Loucy (cell line): ENCODE measurements around the gene C9.

ENCODE experiments used
- H2AFZ ChIP-seq: fragments of 200-600 bp; sonication (generic); 2 replicates; pipeline ENCODE4 v1.6.0; 2016; ENCODE audit warnings: antibody characterized with exemption, mild to moderate bottlenecking, low read length, moderate library complexity
- H3F3A ChIP-seq: fragments of 200-600 bp; 2 replicates; pipeline ENCODE4 v1.6.0; 2016; ENCODE audit warnings: antibody characterized with exemption, low read depth, mild to moderate bottlenecking
- H3K27me3 ChIP-seq: fragments of 200-600 bp; sonication (generic); 2 replicates; pipeline ENCODE4 v1.6.1; 2014; ENCODE audit warnings: low read length, mild to moderate bottlenecking; ENCODE audit not compliant: insufficient read depth, poor library complexity, severe bottlenecking
- H3K36me3 ChIP-seq: fragments of 200-600 bp; sonication (generic); 2 replicates; pipeline ENCODE4 v1.6.1; 2016; ENCODE audit warnings: low read length; ENCODE audit not compliant: insufficient read depth
- H3K4me1 ChIP-seq: fragments of 200-600 bp; sonication (generic); 2 replicates; pipeline ENCODE4 v1.5.1; 2014; ENCODE audit warnings: low read length, mild to moderate bottlenecking; ENCODE audit not compliant: insufficient read depth, poor library complexity, severe bottlenecking
- H3K4me2 ChIP-seq: fragments of 200-600 bp; sonication (generic); 2 replicates; pipeline ENCODE4 v1.6.0; 2014; ENCODE audit warnings: antibody characterized with exemption, low read length, low read depth, mild to moderate bottlenecking; ENCODE audit not compliant: poor library complexity, severe bottlenecking
- H3K4me3 ChIP-seq: fragments of 200-600 bp; sonication (generic); 2 replicates; pipeline ENCODE4 v1.5.1; 2014; ENCODE audit warnings: low read length, mild to moderate bottlenecking, mixed read lengths; ENCODE audit not compliant: poor library complexity, severe bottlenecking
- H3K79me2 ChIP-seq: fragments of 200-600 bp; sonication (generic); 2 replicates; pipeline ENCODE4 v1.6.1; 2014; ENCODE audit warnings: low read length; ENCODE audit not compliant: insufficient read depth
- H3K9ac ChIP-seq: fragments of 200-600 bp; sonication (generic); 2 replicates; pipeline ENCODE4 v1.6.0; 2014; ENCODE audit warnings: mild to moderate bottlenecking, low read depth, low read length, moderate library complexity; ENCODE audit not compliant: poor library complexity, severe bottlenecking
- H3K9me2 ChIP-seq: fragments of 200-600 bp; sonication (generic); replicated peaks from 2 replicates; pipeline ENCODE4 v1.6.1; 2016; ENCODE audit warnings: low read depth, low read length, mixed read lengths
- H3K9me3 ChIP-seq: fragments of 200-600 bp; sonication (generic); 2 replicates; pipeline ENCODE4 v1.6.1; 2014; ENCODE audit warnings: mild to moderate bottlenecking, antibody characterized with exemption, low read length, low read depth; ENCODE audit not compliant: insufficient read depth
- H4K20me1 ChIP-seq: fragments of 200-600 bp; sonication (generic); 2 replicates; pipeline ENCODE4 v1.6.0; 2014; ENCODE audit warnings: antibody characterized with exemption, low read length, mild to moderate bottlenecking; ENCODE audit not compliant: insufficient read depth, poor library complexity, severe bottlenecking
- CTCF ChIP-seq: fragments of 200-600 bp; sonication (generic); conservative IDR thresholded peaks from 2 replicates; pipeline ENCODE4 v1.5.1; 2014; ENCODE audit warnings: mild to moderate bottlenecking, antibody characterized with exemption, low read length
- EZH2phosphoT487 ChIP-seq: fragments of 200-600 bp; IDR thresholded peaks from 2 replicates; pipeline ENCODE4 v1.6.1; 2018; ENCODE audit warnings: antibody characterized with exemption, mild to moderate bottlenecking, moderate library complexity, borderline replicate concordance

C9 gene

DNA sequence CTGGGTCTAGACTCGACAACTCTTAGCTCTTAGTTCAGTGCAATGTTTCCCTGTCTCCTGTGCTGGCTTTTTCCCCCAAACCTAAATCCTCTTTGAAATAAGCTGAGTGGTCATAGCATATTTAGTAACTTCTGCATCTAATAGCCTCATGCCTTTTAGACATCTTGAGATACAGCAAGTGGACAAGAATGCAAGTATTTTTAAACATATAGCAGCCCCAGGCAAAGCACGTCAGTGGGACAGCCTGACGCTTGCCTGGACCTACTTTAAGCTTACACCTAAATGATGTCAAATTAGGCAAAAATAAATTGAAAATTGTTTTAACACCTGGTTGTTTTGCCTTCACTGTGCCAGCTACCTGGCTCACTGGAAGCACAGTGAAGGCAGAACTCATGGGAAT lies 8.0 kb downstream of the C9 start:
- H3K9ac ChIP-seq = no peak overlapping the region
- H3K9me3 ChIP-seq = 0 out of 2 replicates have a peak, but pooled peaks cover 7% of the 10 kb centered on the region
- H3F3A ChIP-seq = no peaks in the 10 kb centered on the region

GRCh38 chr5:39355324-39355723 lies 9.0 kb downstream of the C9 start:
- no peak overlapping the region for H2AFZ ChIP-seq
- H4K20me1 ChIP-seq = no peaks in the 10 kb centered on the region
- no peak overlapping the region for H3K9ac ChIP-seq
- no peaks in the 10 kb centered on the region for H3K27me3 ChIP-seq
- no peaks in the 10 kb centered on the region for H3K36me3 ChIP-seq
- H3F3A ChIP-seq = no peaks in the 10 kb centered on the region
- H3K9me3 ChIP-seq = 0 out of 2 replicates have a peak, but pooled peaks cover 14% of the 10 kb centered on the region
- no peak overlapping the region for H3K4me2 ChIP-seq
- no peaks in the 10 kb centered on the region for H3K79me2 ChIP-seq
- no peak overlapping the region for H3K4me3 ChIP-seq
- no peaks in the 10 kb centered on the region for H3K9me2 ChIP-seq
- H3K4me1 ChIP-seq = no peaks in the 10 kb centered on the region
- TF ChIP-seq CTCF = no peak

More for the DNA sequence above, 8.0 kb downstream of the C9 start:
- TF ChIP-seq EZH2phosphoT487 = no peak
- no peak for TF ChIP-seq CTCF
- Histone ChIP-seq H3K4me1 (no peaks in the 10 kb centered on the region), H3K4me2 (no peak overlapping the region), H3K36me3 (no peaks in the 10 kb centered on the region), H2AFZ (no peak overlapping the region), H3K9me2 (no peaks in the 10 kb centered on the region), H3K27me3 (no peaks in the 10 kb centered on the region), H3K79me2 (no peaks in the 10 kb centered on the region), H4K20me1 (no peaks in the 10 kb centered on the region), H3K4me3 (no peak overlapping the region)

DNA sequence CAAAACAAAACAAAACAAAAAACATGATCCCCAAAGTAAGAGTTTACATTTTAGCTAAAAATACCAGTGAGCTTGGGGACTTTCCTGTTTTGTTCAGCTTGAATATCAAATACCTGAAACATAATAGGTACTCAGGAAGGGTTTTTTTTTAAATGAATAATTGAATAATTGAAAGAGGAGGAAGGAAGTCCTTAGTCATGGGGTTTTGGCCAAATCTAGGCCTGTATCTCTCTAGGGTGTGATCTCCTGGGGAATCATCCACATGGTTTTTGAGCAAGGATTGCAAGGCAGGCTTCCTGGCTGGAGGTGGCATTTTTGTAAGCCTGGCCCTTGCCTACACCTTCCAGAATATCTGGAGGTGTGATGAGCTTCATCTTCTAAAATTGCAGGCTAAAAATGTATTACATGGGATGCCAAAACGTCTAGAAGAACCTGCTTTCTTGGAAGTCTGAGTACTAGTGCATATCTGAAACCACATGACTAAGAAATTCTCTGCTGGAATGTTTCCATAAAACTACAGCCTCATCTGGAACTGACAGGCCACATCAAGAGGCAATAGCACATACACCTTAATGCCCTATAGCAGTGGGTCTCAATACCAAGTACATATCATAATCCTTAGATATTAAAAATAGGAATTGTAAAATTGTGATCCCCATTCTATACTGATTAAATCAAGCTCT lies 10.4 kb downstream of the C9 start:
- H3K36me3 ChIP-seq = no peaks in the 10 kb centered on the region
- no peaks in the 10 kb centered on the region for H3K27me3 ChIP-seq
- no peaks in the 10 kb centered on the region for H3F3A ChIP-seq
- no peak overlapping the region for H3K9ac ChIP-seq
- TF ChIP-seq EZH2phosphoT487 = no peak
- TF ChIP-seq CTCF = no peak
- H3K9me3 ChIP-seq = 0 out of 2 replicates have a peak, but pooled peaks cover 14% of the 10 kb centered on the region
- H3K4me2 ChIP-seq = no peak overlapping the region
- no peaks in the 10 kb centered on the region for H3K79me2 ChIP-seq
- no peak overlapping the region for H3K4me3 ChIP-seq
- no peaks in the 10 kb centered on the region for H4K20me1 ChIP-seq
- H3K4me1 ChIP-seq = no peaks in the 10 kb centered on the region
- no peaks in the 10 kb centered on the region for H3K9me2 ChIP-seq
- H2AFZ ChIP-seq = no peak overlapping the region
